Urinary bladder (tissue), 4 donors: ENCODE results near the gene PYGO2. TPM values are rescaled to one million over a fixed set of nuclear protein-coding genes. Genes with fewer than 3 reads are reported as not detected.
"Not testable (repeated sequence)": the region's sequence is repeated elsewhere in the genome, so short reads cannot be mapped to it uniquely, and the experiment has no call there.

Source experiments
- DNase-seq: peaks from one replicate; pipeline ENCODE4 v3.0.0-alpha.2; 2015; ENCODE audit errors: extremely low spot score
- H3K27ac ChIP-seq: one replicate; pipeline ENCODE4 v1.5.1; 2013; ENCODE audit warnings: low read depth, mild to moderate bottlenecking, moderate library complexity
- H3K36me3 ChIP-seq: one replicate; pipeline ENCODE4 v1.6.1; 2013; ENCODE audit warnings: mild to moderate bottlenecking, moderate library complexity; ENCODE audit not compliant: insufficient read depth
- H3K4me1 ChIP-seq: one replicate; pipeline ENCODE4 v1.6.1; 2013; ENCODE audit warnings: mild to moderate bottlenecking, moderate library complexity; ENCODE audit not compliant: insufficient read depth
- H3K4me3 ChIP-seq: one replicate; pipeline ENCODE4 v1.5.1; 2013; ENCODE audit warnings: low read depth, low read length
- WGBS: extraction: QIAGEN DNeasy Blood & Tissue Kit; methylation state at CpG from one replicate; pipeline ENCODE4 v1.1.7; 2013; 5-methylcytosine and 5-hydroxymethylcytosine counted together
- polyA plus RNA-seq: library from polyadenylated mRNA; stranded (reverse); fragments of 200-250 nt; gene quantifications from one replicate; pipeline ENCODE4 v1.2.3, GENCODE V29; 2013
- small RNA-seq: library from RNA; depleted of rRNA; stranded (forward); fragments of <200 nt; gene quantifications from one replicate; pipeline ENCODE3, GENCODE V24; 2014
- total RNA-seq: library from RNA; depleted of rRNA; stranded (reverse); fragments of >200 nt; gene quantifications from one replicate; pipeline ENCODE4 v1.2.3, GENCODE V29; 2014
- donor health status: healthy with polysubstance abuse.
- donor health status: healthy.

PYGO2 gene
- total and polyA plus RNA-seq, 2 donors: 10.8 to 29.2 TPM

DNA sequence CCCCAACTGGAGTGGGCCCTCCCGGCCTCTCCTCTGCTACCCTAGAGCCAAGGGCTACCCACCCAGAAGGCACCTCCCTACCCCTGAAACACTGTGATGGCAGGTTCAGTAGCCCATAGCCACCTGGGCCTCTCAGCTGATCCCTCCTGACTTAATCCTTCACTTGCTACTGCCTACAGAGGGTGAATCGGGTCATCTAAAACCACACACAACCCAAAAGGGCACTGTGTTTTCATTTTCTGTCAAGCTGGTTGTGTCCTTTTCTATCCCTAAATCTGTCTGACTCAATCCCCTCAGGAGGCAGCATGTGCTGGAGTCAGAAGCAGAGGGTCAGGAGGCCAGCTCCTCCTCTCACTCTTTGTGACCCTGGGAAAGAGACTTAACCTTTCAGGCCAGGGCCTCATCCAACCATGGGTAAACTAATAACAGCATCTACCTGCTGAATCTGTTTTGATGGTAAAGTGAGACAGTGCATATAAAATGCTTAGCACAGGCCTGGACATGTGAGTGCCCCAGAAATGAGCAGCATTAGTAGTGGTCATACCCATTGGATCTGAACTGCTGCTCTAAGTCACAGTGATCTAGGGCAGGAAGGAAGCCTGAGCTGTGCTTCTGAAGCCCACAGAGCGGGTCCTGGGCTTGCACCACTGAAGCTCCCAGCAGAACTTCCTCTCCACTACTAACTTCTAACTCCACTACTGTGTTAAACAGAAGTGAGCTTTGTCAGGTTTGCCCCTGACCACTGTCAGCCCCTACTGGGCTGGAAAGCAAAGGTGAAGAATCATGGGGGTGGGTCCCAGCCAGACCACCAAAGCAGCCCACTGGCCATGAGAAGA lies 36.0 kb downstream of the PYGO2 start:
- DNase-seq: no peak
- Histone ChIP-seq H3K4me3 (no peak overlapping the region), H3K27ac (no peak overlapping the region), H3K36me3 (peaks cover 2% of the 10 kb centered on the region), H3K4me1 (no peaks in the 10 kb centered on the region)
- WGBS: 93% methylated on average over 3 of the region's 3 CpGs

DNA sequence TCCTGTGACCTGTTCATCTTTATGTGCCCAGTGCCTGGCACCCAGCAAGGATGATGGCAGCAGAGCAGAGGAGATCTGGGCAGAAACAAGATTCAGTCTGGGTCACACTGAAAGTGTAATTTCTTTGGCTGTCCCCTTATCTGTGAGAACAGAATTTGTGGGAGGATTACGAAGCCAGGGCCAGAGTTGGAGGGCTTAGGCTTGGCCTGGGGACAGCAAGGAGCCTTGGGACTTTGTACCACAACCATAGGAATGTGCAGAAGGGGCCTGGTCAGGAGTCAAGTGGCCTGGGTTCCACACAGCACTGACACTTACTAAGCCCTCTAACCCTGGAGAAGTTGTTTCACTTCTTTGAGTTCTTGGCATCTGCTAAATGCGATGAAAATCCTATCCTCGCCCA lies 37.9 kb downstream of the PYGO2 start:
- H3K4me3 ChIP-seq: no peak overlapping the region
- no peak overlapping the region for H3K27ac ChIP-seq
- DNase-seq: no peak
- H3K36me3 ChIP-seq: peaks cover 2% of the 10 kb centered on the region
- 89% methylated on average over 3 of the region's 3 CpGs for WGBS
- no peaks in the 10 kb centered on the region for H3K4me1 ChIP-seq

DNA sequence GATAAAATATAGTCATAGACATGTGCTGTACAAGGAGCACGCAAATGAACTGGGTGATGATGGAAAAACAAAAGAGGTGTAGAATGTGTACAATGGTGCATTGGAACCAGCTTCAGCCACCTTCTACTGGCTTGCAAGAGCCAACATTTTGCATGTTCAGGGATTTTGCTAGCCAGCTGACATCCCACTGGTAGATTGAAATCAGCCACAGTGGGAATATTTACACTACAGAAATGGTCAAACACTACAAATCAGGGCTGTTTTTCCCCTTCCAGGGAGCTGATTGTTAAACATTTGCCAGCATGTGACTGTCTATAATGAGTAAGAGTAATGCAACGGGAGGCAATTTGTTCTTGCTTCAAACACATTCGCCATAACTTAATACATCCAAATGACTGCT lies 48.3 kb downstream of the PYGO2 start:
- DNase-seq: no peak
- no peaks in the 10 kb centered on the region for H3K4me1 ChIP-seq
- H3K27ac ChIP-seq: no peak overlapping the region
- 89% methylated on average over 3 of the region's 3 CpGs for WGBS
- no peaks in the 10 kb centered on the region for H3K36me3 ChIP-seq
- no peak overlapping the region for H3K4me3 ChIP-seq

DNA sequence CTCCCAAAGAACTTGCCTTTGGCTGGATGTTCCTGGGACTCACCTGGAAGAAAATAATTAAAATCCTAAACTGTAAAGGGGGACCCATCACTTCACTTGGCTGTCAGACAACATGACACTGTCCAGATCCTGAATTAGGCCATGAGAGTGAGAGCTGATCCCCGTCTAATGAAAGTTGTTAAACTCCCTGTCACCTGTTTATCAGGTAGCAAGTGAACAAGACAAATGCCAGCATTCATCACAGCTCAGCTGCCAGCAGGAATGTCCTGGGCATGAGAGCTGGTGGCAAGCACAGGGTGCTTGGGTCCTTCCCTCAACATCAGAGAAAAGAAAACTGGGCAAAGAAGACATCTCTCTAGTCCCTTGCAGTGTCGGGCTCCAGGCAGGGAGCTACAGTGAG lies 48.8 kb downstream of the PYGO2 start:
- H3K4me3 ChIP-seq: no peak overlapping the region
- H3K27ac ChIP-seq: no peak overlapping the region
- H3K4me1 ChIP-seq: no peaks in the 10 kb centered on the region
- no peaks in the 10 kb centered on the region for H3K36me3 ChIP-seq
- no peak for DNase-seq
- 80% methylated on average over 2 of the region's 2 CpGs for WGBS

DNA sequence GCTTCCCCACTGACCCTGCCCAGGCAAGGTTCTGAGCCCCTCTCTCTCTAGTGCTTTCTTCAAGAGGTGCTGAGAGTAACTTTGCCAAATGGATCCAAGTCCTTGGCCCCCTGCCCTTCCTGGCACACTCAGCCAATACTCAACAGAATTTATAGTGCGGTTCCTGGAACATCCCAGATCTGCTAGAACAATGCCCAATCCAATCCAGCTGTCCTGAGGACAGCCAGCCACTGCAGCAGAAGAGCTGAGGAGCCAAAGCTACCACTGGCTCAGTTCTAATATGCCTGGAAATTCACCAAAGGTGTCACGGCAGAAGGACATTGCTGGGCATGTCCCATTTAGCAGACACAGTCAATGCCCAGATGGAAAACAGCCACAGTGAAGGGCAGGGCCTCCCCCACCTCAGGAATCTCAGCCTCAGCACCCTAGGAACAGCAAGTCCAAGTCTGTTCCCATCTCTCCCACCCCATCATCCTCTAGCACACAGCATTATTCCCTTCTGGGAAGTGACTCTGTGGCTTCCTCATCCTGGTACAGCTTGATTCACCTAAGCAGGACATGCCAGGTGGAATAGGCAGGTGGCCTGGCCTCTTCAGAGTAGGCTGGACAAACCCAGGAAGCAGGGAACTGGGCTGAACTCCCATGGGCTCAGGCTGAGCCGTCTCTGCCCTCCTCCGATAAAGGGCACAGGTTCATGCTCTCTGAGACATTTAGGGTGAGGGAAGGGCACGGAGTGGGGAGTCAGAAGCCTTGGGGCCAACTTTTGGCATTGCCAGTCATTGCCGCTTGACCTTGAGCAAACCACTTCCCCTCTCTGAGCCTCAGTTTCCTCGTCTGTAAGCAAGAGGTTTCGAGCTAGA lies 49.7 kb downstream of the PYGO2 start:
- Histone ChIP-seq H3K4me1 (no peaks in the 10 kb centered on the region), H3K36me3 (no peaks in the 10 kb centered on the region), H3K4me3 (no peak overlapping the region), H3K27ac (no peak overlapping the region)
- WGBS: 84% methylated on average over 8 of the region's 8 CpGs
- no peak for DNase-seq

DNA sequence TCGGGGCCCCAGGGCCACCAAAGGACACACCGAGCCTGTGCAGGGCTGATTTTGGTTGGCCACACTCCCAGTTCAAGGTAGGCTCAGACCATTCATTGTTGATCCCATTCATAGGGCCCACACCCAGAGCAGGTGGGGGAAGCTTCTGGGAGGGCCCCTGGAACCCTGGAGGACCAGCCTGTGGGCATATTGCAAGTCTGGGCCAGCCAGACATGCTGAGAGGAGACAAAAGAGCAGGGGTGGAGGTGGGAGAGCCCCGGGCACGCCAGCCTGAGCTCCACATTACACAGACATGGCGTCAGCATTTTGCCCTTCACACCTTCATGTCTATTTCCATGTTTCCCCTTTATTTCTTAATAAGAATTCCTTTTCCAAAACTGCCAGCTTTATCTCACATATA lies 50.7 kb downstream of the PYGO2 start:
- DNase-seq: no peak
- 87% methylated on average over 5 of the region's 5 CpGs for WGBS
- no peaks in the 10 kb centered on the region for H3K36me3 ChIP-seq
- H3K4me3 ChIP-seq: no peak overlapping the region
- H3K4me1 ChIP-seq: no peaks in the 10 kb centered on the region
- H3K27ac ChIP-seq: no peak overlapping the region

DNA sequence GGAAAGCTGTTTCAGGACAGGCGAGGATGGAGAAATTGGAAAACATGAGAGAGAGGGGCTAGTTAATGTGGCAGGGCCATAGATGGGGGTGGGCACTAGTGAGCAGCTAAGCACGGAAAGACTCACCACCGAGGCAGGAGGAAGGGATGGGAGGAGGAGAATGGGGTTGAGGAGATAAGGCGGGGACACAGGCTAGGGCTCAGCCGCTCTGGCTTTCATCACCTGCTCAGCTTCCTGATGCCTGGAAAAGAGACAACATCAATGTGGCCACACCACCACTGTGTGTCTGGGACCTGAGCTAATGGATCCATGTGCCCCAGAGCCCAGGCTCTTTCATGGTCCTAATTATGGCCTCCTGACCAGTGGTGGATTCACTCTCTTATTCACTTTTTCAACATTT lies 52.6 kb downstream of the PYGO2 start:
- Histone ChIP-seq H3K4me1 (no peaks in the 10 kb centered on the region), H3K36me3 (no peaks in the 10 kb centered on the region), H3K4me3 (no peak overlapping the region), H3K27ac (no peak overlapping the region)
- WGBS: 89% methylated on average over 5 of the region's 5 CpGs
- DNase-seq: no peak

DNA sequence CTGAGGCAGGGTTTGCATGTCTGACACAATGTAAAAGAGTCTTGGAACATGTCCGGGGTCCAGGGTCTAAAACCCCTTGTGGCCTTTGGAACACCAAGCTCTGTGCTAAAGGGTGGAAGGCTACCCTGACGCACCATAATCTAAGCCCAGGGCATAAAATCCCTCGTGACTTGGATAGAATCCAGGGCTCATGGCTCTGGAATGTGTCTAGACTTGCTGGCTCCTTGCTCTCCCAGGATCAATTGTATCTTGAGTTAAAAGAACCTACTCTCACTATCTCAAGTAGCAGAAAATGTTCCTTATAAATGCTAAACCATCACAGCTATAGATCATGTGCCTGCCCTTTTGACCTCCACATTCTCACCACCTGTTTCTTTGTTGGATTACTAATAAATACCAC lies 53.5 kb downstream of the PYGO2 start:
- H3K27ac ChIP-seq, H3K4me3 ChIP-seq, H3K36me3 ChIP-seq, H3K4me1 ChIP-seq, DNase-seq: not testable (repeated sequence)
- 66% methylated on average over 3 of the region's 3 CpGs for whole genome bisulfite sequencing

Small RNA genes within 50 kb of the gene (small RNA-seq; reads per million reads assigned to genes)
- not detected for gene MIR4258
- gene RF00017: not detected

Other genes starting within 250 kb of the PYGO2 start
- 16.6 TPM for gene KCNN3, start 91.5 kb downstream of the PYGO2 start, total RNA-seq
- 1.5 TPM for gene KCNN3, start 91.5 kb downstream of the PYGO2 start, polyA plus RNA-seq
- gene PMVK, start 25.1 kb downstream of the PYGO2 start, total RNA-seq: 6.8 TPM
- 47.1 TPM for gene PMVK, start 25.1 kb downstream of the PYGO2 start, polyA plus RNA-seq
- 74.0 TPM for gene PBXIP1, start 5.7 kb downstream of the PYGO2 start, total RNA-seq
- gene PBXIP1, start 5.7 kb downstream of the PYGO2 start, polyA plus RNA-seq: 206 TPM
- gene SHC1, start 9.0 kb upstream of the PYGO2 start, total RNA-seq: 61.2 TPM
- 110 TPM for gene SHC1, start 9.0 kb upstream of the PYGO2 start, polyA plus RNA-seq
- 38.4 TPM for gene CKS1B, start 12.9 kb upstream of the PYGO2 start, total RNA-seq
- 54.9 TPM for gene CKS1B, start 12.9 kb upstream of the PYGO2 start, polyA plus RNA-seq
- 10.5 TPM for gene FLAD1, start 21.6 kb upstream of the PYGO2 start, total RNA-seq
- gene FLAD1, start 21.6 kb upstream of the PYGO2 start, polyA plus RNA-seq: 27.9 TPM
- gene LENEP, start 31.8 kb upstream of the PYGO2 start, total RNA-seq: not detected
- gene LENEP, start 31.8 kb upstream of the PYGO2 start, polyA plus RNA-seq: not detected
- 14.7 TPM for gene ZBTB7B, start 41.0 kb upstream of the PYGO2 start, total RNA-seq
- gene ZBTB7B, start 41.0 kb upstream of the PYGO2 start, polyA plus RNA-seq: 52.0 TPM
- gene DCST2, start 72.0 kb upstream of the PYGO2 start, total RNA-seq: 0.53 TPM
- gene DCST2, start 72.0 kb upstream of the PYGO2 start, polyA plus RNA-seq: 1.2 TPM
- gene DCST1, start 72.0 kb upstream of the PYGO2 start, total RNA-seq: not detected
- gene DCST1, start 72.0 kb upstream of the PYGO2 start, polyA plus RNA-seq: not detected
- gene ADAM15, start 89.5 kb upstream of the PYGO2 start, total RNA-seq: 38.3 TPM
- 118 TPM for gene ADAM15, start 89.5 kb upstream of the PYGO2 start, polyA plus RNA-seq
- gene EFNA4, start 102.0 kb upstream of the PYGO2 start, total RNA-seq: 7.5 TPM
- 8.1 TPM for gene EFNA4, start 102.0 kb upstream of the PYGO2 start, polyA plus RNA-seq
- 1.2 TPM for gene EFNA3, start 117.1 kb upstream of the PYGO2 start, total RNA-seq
- gene EFNA3, start 117.1 kb upstream of the PYGO2 start, polyA plus RNA-seq: 2.3 TPM
- 31.1 TPM for gene EFNA1, start 166.1 kb upstream of the PYGO2 start, total RNA-seq
- 44.6 TPM for gene EFNA1, start 166.1 kb upstream of the PYGO2 start, polyA plus RNA-seq
- gene SLC50A1, start 174.1 kb upstream of the PYGO2 start, total RNA-seq: 19.5 TPM
- 31.7 TPM for gene SLC50A1, start 174.1 kb upstream of the PYGO2 start, polyA plus RNA-seq
- gene DPM3, start 178.7 kb upstream of the PYGO2 start, total RNA-seq: 15.8 TPM
- 205 TPM for gene DPM3, start 178.7 kb upstream of the PYGO2 start, polyA plus RNA-seq
- gene KRTCAP2, start 211.5 kb upstream of the PYGO2 start, total RNA-seq: 53.0 TPM
- gene KRTCAP2, start 211.5 kb upstream of the PYGO2 start, polyA plus RNA-seq: 266 TPM
- 0.85 TPM for gene TRIM46, start 212.1 kb upstream of the PYGO2 start, total RNA-seq
- gene TRIM46, start 212.1 kb upstream of the PYGO2 start, polyA plus RNA-seq: 1.1 TPM
- gene THBS3, start 246.1 kb upstream of the PYGO2 start, total RNA-seq: 57.2 TPM
- 24.5 TPM for gene THBS3, start 246.1 kb upstream of the PYGO2 start, polyA plus RNA-seq
- 13.6 TPM for gene MTX1, start 246.9 kb upstream of the PYGO2 start, total RNA-seq
- gene MTX1, start 246.9 kb upstream of the PYGO2 start, polyA plus RNA-seq: 40.2 TPM